Measurements from ENCODE around the gene MUC12.
"Not testable (repeated sequence)": the region's sequence is repeated elsewhere in the genome, so short reads cannot be mapped to it uniquely, and the experiment has no call there.

MUC12 gene

GRCh38 chr7:100969066-100969615 is at the start of gene MUC12:
TSS of gene MUC12 (plus strand) at chr7:100969565. CDS start at chr7:100969623, 58 bp downstream.
- H3K4me3 ChIP-seq (ENCODE audit: low read depth, low read length), result no peak within 1 kb of the TSS
- no peak for TF ChIP-seq CTCF (IDR thresholded peaks at IDR 0.05; ENCODE audit: borderline replicate concordance, insufficient read depth, low read depth, low read length)

GRCh38 chr7:100919779-100920437 is 49.5 kb upstream of the MUC12 start:
- H3K4me3 ChIP-seq (ENCODE audit: low read depth, low read length), result not testable (repeated sequence)

- TF ChIP-seq CTCF (IDR thresholded peaks at IDR 0.05; ENCODE audit: borderline replicate concordance, insufficient read depth, low read depth, low read length), result no peak
Measured at GRCh38 chr7:100921039-100921438, 48.3 kb upstream of the MUC12 start.

GRCh38 chr7:100923616-100924015 is 45.7 kb upstream of the MUC12 start:
- not testable (repeated sequence) for H3K4me3 ChIP-seq (ENCODE audit: low read depth, low read length)

More at GRCh38 chr7:100921039-100921438, 48.3 kb upstream of the MUC12 start:
- H3K4me3 ChIP-seq (ENCODE audit: low read depth, low read length), result no peak overlapping the region

GRCh38 chr7:100929808-100930174 is 39.6 kb upstream of the MUC12 start:
- no peak overlapping the region for H3K4me3 ChIP-seq (ENCODE audit: low read depth, low read length)

GRCh38 chr7:100933734-100934133 is 35.6 kb upstream of the MUC12 start:
- no peak for TF ChIP-seq CTCF (IDR thresholded peaks at IDR 0.05; ENCODE audit: borderline replicate concordance, insufficient read depth, low read depth, low read length)
- no peak overlapping the region for H3K4me3 ChIP-seq (ENCODE audit: low read depth, low read length)

More at GRCh38 chr7:100929808-100930174, 39.6 kb upstream of the MUC12 start:
- TF ChIP-seq CTCF (IDR thresholded peaks at IDR 0.05; ENCODE audit: borderline replicate concordance, insufficient read depth, low read depth, low read length), result no peak

GRCh38 chr7:100935381-100935780 is 34.0 kb upstream of the MUC12 start:
- H3K4me3 ChIP-seq (ENCODE audit: low read depth, low read length), result not testable (repeated sequence)

- H3K4me3 ChIP-seq (ENCODE audit: low read depth, low read length), result not testable (repeated sequence)
Measured at GRCh38 chr7:100936167-100936566, 33.2 kb upstream of the MUC12 start.

GRCh38 chr7:100942045-100942774 is 27.2 kb upstream of the MUC12 start:
- H3K4me3 ChIP-seq (ENCODE audit: low read depth, low read length), result no peak overlapping the region
- TF ChIP-seq CTCF (IDR thresholded peaks at IDR 0.05; ENCODE audit: borderline replicate concordance, insufficient read depth, low read depth, low read length), result no peak
